Transverse colon (tissue), 3 donors: ENCODE measurements around the gene CBX8.

Source experiments
- CTCF ChIP-seq, 5 experiments: fragments of 200-600 bp in 3 of 5; fragments of 450-650 bp in 2 of 5; sonication (generic) in 3 of 5; IDR thresholded peaks; 1 replicate in 2 of 5; 2 replicates in 3 of 5; pipeline ENCODE4 v1.5.1; 2016 to 2017; ENCODE audit warnings: antibody characterized with exemption in 5 of 5, inconsistent platforms in 3 of 5, mild to moderate bottlenecking in 2 of 5, moderate library complexity in 1 of 5
- POLR2A ChIP-seq: fragments of 450-650 bp; IDR thresholded peaks from one replicate; pipeline ENCODE4 v1.6.1; 2016; ENCODE audit warnings: antibody characterized with exemption, mild to moderate bottlenecking, moderate library complexity

- TF ChIP-seq CTCF (IDR thresholded peaks at IDR 0.05), result no peak
- TF ChIP-seq POLR2A, result no peak
Observed at GRCh38 chr17:79830303-79830702, 33.4 kb upstream of the CBX8 start.
